Heart right ventricle (tissue), 16 donors: ENCODE results near the gene PCBD2. TPM values are rescaled to one million over a fixed set of nuclear protein-coding genes. Genes with fewer than 3 reads are reported as not detected.

ENCODE experiments used
- ATAC-seq, 8 donors: fragments of 200-7000 bp; cut with Tn5 transposase; one replicate each; pipeline ENCODE4 v1.9.1; 2020; ENCODE audit warnings: mild to moderate bottlenecking in 8 of 8, moderate library complexity in 8 of 8, moderate number of reproducible peaks in 1 of 8
- DNase-seq, 2 donors: peaks; one replicate each; pipeline ENCODE4 v3.0.0-alpha.2; 2020
- H3K27ac ChIP-seq, 10 donors: fragments of 200-600 bp; sonication (generic) in 2 of 10; one replicate each; pipeline versions ENCODE4 v1.5.0 to v1.8.0; 2020 to 2022; ENCODE audit warnings: mild to moderate bottlenecking in 3 of 10
- H3K27me3 ChIP-seq, 7 donors: fragments of 200-600 bp; one replicate each; pipeline ENCODE4 v1.8.0; 2021 to 2022; ENCODE audit warnings: mild to moderate bottlenecking in 2 of 7
- H3K36me3 ChIP-seq, 9 donors: fragments of 200-600 bp; sonication (generic) in 1 of 9; one replicate each; pipeline versions ENCODE4 v1.5.0 to v1.8.0; 2020 to 2022; ENCODE audit warnings: mild to moderate bottlenecking in 2 of 9
- H3K4me1 ChIP-seq, 9 donors: fragments of 200-600 bp; sonication (generic) in 1 of 9; one replicate each; pipeline versions ENCODE4 v1.5.0 to v1.8.0; 2020 to 2022; ENCODE audit warnings: mild to moderate bottlenecking in 4 of 9
- H3K4me3 ChIP-seq, 10 donors: fragments of 200-600 bp; sonication (generic) in 2 of 10; one replicate each; pipeline versions ENCODE4 v1.5.0 to v1.8.0; 2020 to 2022; ENCODE audit warnings: mild to moderate bottlenecking in 7 of 10, moderate library complexity in 2 of 10
- H3K9me3 ChIP-seq, 11 donors: fragments of 200-600 bp in 10 of 11; sonication (generic) in 2 of 11; one replicate each; pipeline versions ENCODE4 v1.5.0 to v1.8.0; 2013 to 2022; ENCODE audit warnings: mild to moderate bottlenecking in 2 of 11, control low read depth in 1 of 11, moderate library complexity in 1 of 11
- WGBS, 2 donors: extraction: QIAGEN DNeasy Blood & Tissue Kit; methylation state at CpG; one replicate each; pipeline ENCODE4 v1.1.7; 2013; ENCODE audit warnings: inconsistent platforms in 1 of 2; 5-methylcytosine and 5-hydroxymethylcytosine counted together
- intact Hi-C, 10 donors: fragments of 100-400 bp; cut with DNase I; formaldehyde crosslinking; loops; one replicate each; pipeline versions ENCODE4 v1.11.1 to v1.14.2; 2022
- polyA plus RNA-seq, 2 donors: library from polyadenylated mRNA; stranded (reverse); fragments of 200-250 nt; gene quantifications; one replicate each; pipeline ENCODE4 v1.2.3, GENCODE V29; 2013
- total RNA-seq, 10 donors: library from RNA; stranded (reverse); fragmentation: NEBNext Ultra II Directional in 3 of 10; extraction: Animal tissue kit (Norgen Biotek cat#: 25700) in 3 of 10; gene quantifications; one replicate each; pipeline versions ENCODE4 v1.2.1 to v1.2.4, GENCODE V29; 2021 to 2023
- TF ChIP-seq, protein P1 (sequence below), 9 donors: fragments of 200-600 bp; sonication (generic) in 2 of 9; IDR thresholded peaks; one replicate each; pipeline versions ENCODE4 v1.5.0 to v1.8.0; 2021 to 2022; ENCODE audit warnings: antibody characterized with exemption in 9 of 9, mild to moderate bottlenecking in 5 of 9, moderate library complexity in 1 of 9
- donor health status: Arrhythmogenic right ventricular cardiomyopathy.
- donor health status: ischemic (EF 13 %, LVEDD 7.1; RV severe dilation, severe dysfunction).
- donor health status: healthy with polysubstance abuse.
- donor health status: DM: no; HTN: yes; CAD: no.
- donor health status: DM: no; HTN: no; CAD: no.
- donor health status: ischemic (EF 25% LVEDD 6.9; RV normal size, moderate dysfunction).
- donor health status: ischemic (EF 25% LVEDD 5.7; RV mildly dilated, moderate dysfunction).
- donor health status: healthy.
- donor health status: DM: yes; HTN: yes; CAD: no.
- donor health status: Ischemic cardiomyopathy.
- donor health status: ischemic (EF 35%, LVEDD 5.7; RV mildly dilated, moderate dysfunction).
- donor health status: nonischemic (EF 11% LVEDD 7.7; RV severe dilation, severe dysfunction).
- donor health status: DM: yes; HTN: yes; CAD: no.
- donor health status: PGD.
- donor health status: ischemic (EF 29% LVEDD 5.4; RV normal size, mild dysfunction).
- donor health status: nonischemic (EF 23%, LVEDD 6.1; RV moderate dilation, normal function).

The PCBD2 gene
- total and polyA plus RNA-seq, 12 donors: 6.9 to 36.4 (median 24.5) TPM

DNA sequence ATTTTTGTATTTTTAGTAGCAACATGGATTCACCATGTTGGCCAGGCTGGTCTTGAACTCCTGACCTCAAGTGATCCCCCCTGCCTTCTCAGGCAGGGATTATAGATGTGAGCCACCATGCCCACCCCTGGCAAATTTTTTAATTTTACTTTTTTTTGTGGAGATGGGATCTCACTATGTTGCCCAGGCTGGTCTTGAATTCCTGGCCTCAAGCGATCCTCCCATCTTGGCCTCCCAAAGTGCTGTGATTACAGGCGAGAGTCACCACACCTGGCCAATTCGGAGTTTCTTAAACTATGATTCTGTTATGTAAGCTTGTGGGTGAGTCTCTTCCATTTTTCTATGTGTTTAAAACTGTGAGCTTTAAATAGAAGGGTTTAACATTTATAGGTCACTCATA, 27.6 kb downstream of the PCBD2 start:
- ATAC-seq (no peak), DNase-seq (no peak)
- TF ChIP-seq, protein P1, sequence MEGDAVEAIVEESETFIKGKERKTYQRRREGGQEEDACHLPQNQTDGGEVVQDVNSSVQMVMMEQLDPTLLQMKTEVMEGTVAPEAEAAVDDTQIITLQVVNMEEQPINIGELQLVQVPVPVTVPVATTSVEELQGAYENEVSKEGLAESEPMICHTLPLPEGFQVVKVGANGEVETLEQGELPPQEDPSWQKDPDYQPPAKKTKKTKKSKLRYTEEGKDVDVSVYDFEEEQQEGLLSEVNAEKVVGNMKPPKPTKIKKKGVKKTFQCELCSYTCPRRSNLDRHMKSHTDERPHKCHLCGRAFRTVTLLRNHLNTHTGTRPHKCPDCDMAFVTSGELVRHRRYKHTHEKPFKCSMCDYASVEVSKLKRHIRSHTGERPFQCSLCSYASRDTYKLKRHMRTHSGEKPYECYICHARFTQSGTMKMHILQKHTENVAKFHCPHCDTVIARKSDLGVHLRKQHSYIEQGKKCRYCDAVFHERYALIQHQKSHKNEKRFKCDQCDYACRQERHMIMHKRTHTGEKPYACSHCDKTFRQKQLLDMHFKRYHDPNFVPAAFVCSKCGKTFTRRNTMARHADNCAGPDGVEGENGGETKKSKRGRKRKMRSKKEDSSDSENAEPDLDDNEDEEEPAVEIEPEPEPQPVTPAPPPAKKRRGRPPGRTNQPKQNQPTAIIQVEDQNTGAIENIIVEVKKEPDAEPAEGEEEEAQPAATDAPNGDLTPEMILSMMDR (IDR thresholded peaks at IDR 0.05): no peak
- intact Hi-C loops: loop anchor here in 1 of 10 donors (10.0 kb wide), 1 partner anchor 262 kb away; no protein-coding TSS in a partner anchor
- Histone ChIP-seq H3K27me3 (no peaks in the 10 kb centered on the region), H3K36me3 (peaks cover 0 to 70% (median 7%) of the 10 kb centered on the region in 9 donors), H3K4me3 (no peak overlapping the region), H3K27ac (no peak overlapping the region), H3K9me3 (no peaks in the 10 kb centered on the region), H3K4me1 (no peaks in the 10 kb centered on the region)
- WGBS, 2 donors: 97 to 98% methylated on average over 3 of the region's 3 CpGs

DNA sequence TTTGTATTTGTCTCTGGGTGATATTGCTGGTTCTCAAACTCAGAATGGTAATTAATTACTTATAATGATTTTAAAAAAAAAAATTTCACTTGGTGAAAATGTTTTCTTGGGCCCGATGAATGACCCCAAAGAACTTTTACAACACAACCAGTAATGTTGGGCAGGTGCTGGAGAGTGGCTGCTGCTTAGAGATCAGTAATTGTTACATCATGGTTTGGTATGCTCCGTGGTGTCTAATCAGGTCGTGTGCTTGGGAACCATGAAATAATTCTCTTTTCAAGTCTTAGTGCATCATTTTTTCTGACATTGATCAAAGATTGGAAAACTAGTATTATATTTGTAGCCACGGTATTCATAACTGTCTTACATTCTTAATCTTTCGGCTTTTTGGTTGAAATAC, 29.3 kb downstream of the PCBD2 start:
- H3K9me3 ChIP-seq: no peaks in the 10 kb centered on the region
- H3K27me3 ChIP-seq: no peaks in the 10 kb centered on the region
- H3K4me3 ChIP-seq: no peak overlapping the region
- DNase-seq (no peak), ATAC-seq (no peak)
- H3K27ac ChIP-seq: no peak overlapping the region
- 96 to 97% methylated on average over 5 of the region's 5 CpGs for WGBS, 2 donors
- no peaks in the 10 kb centered on the region for H3K4me1 ChIP-seq
- TF ChIP-seq, protein P1 (IDR thresholded peaks at IDR 0.05): no peak
- intact Hi-C loops: loop anchor here in 1 of 10 donors (10.0 kb wide), 1 partner anchor 261 kb away; no protein-coding TSS in a partner anchor
- H3K36me3 ChIP-seq: peaks cover 0 to 78% (median 7%) of the 10 kb centered on the region in 9 donors

DNA sequence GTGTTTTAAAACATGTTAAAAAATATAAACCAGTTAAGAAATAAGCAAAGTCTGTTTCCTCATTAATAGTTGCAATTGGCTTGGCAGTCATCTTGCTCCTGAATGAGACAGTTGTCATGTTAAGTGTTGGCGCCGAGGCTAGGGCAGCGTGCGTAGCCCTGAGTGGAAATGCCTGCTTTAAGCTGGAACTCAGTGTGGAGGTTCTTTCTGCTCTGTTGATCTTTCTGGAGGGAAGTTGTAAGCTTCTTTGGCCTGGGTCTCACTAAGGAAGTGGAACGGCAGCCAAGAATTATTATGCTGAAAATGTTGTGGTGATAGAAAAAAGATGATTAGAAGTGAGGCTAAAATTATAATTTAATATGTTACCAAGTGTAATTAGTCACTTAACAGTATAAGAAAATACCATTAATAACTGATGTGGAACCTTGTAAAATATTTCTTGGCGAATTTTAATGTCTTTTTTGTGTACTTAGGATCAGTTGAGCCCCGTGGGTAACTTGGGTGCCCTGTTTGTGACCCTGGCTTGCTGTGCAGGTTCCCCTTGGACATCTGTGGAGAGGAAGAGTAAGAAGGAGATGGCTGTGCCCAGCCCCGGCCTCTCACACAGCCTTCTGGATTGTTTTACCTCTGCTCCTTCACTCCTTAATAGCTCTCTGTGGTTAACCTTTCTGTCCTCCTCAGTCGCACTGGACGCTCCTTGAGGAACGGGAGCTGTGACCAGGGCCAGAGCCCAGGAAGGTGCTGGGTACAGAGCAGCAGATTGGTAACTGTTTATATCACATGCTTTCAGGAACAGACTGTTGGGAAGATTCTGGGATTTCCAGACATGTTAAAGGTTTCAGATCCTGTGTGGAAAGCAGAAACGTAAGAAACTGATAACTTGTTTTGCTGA, 31.0 kb downstream of the PCBD2 start:
- TF ChIP-seq, protein P1 (IDR thresholded peaks at IDR 0.05): no peak
- peaks cover 0 to 75% (median 0%) of the 10 kb centered on the region in 9 donors for H3K36me3 ChIP-seq
- no peaks in the 10 kb centered on the region for H3K27me3 ChIP-seq
- DNase-seq: no peak
- 77 to 78% methylated on average over 12 of the region's 12 CpGs for WGBS, 2 donors
- H3K27ac ChIP-seq: no peak overlapping the region
- intact Hi-C loops: loop anchor here in 1 of 10 donors (10.0 kb wide), 1 partner anchor 259 kb away; no protein-coding TSS in a partner anchor
- H3K4me1 ChIP-seq: no peaks in the 10 kb centered on the region
- no peak overlapping the region for H3K4me3 ChIP-seq
- ATAC-seq: no peak
- no peaks in the 10 kb centered on the region for H3K9me3 ChIP-seq

DNA sequence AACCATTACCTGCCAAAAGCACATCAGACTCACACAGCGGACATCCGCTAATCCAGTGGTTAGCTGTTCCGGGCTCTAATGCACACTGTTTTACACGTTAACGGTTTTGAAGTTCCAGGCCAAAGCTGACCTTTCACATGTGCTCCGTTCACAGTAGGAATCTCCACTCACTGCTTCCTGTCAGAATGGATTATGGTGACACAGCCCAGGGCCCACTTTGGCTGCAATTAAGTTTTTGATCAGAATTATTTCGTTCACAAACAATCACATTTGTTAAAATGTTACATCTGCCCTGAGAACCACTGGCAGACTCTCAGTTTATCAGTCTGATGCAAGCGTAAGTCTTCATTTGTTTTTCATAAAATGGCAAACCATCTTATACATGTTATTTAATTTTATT, 32.6 kb downstream of the PCBD2 start:
- intact Hi-C loops: loop anchor here in 1 of 10 donors (10.0 kb wide), 1 partner anchor 257 kb away; no protein-coding TSS in a partner anchor
- Histone ChIP-seq H3K9me3 (no peaks in the 10 kb centered on the region), H3K4me1 (no peaks in the 10 kb centered on the region), H3K36me3 (peaks cover 0 to 66% (median 0%) of the 10 kb centered on the region in 9 donors), H3K27me3 (no peaks in the 10 kb centered on the region), H3K4me3 (no peak overlapping the region), H3K27ac (no peak overlapping the region)
- no peak for DNase-seq
- TF ChIP-seq, protein P1 (IDR thresholded peaks at IDR 0.05): no peak
- ATAC-seq: no peak
- 89 to 91% methylated on average over 8 of the region's 8 CpGs for WGBS, 2 donors
